Left renal pelvis (tissue), 4 donors: ENCODE measurements around the gene HRH1. TPM values are rescaled to one million over a fixed set of nuclear protein-coding genes. Genes with fewer than 3 reads are reported as not detected.
"Not testable (repeated sequence)": the region's sequence is repeated elsewhere in the genome, so short reads cannot be mapped to it uniquely, and the experiment has no call there.

Source experiments
- DNase-seq, 4 donors: peaks; one replicate each; pipeline ENCODE4 v3.0.0-alpha.2; 2013; ENCODE audit warnings: low read depth in 4 of 4, low spot score in 3 of 4
- polyA plus RNA-seq, 4 donors: library from polyadenylated mRNA; unstranded; fragments of 120-200 nt; gene quantifications; one replicate each; pipeline ENCODE4 v1.2.1, GENCODE V29; 2013; ENCODE audit not compliant: insufficient read length in 4 of 4

The HRH1 gene
- polyA plus RNA-seq, 4 donors: 2.2 to 11.6 (median 3.1) TPM

DNA sequence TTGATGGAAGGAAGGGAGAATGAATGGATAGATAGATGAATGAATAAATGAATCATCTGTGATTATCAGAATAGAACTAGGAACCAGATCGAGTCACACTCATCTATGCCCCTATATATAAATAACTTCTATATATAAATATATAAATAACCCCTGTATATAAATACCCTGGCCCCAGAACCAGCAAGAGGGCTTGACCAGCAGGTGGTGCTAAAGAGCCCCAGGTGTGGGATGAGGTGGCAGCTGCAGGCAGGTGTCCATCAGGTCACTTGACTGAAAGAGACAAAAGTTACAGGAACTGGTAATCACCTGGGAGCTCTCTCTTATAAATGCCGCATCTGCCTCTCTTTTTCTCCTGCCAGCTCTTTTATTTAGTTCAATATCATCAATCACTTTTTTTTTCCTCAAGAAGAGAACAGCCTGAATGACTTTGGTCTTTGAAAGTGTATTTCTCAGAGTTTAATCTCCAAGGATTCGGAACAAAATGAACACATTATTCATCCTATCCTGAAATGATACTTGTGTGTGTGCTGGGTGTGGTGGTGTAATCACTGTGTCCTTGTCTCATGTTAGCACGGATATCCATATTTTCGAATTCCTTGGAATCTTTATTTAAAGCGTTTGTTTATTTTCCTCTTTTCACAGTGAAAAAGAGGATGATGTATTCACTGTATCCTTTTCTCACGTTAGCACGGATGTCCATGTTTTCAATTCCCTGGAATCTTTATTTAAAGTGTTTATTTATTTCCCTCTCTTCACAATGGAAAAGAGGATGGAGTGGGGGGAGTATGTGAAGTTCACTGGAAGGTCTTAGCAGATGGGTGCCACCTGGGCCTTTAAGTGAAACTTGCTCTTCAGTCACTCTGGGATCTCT lies 82.5 kb downstream of the HRH1 start:
- peak in 1 of 4 donors; percentile 18 for DNase-seq

DNA sequence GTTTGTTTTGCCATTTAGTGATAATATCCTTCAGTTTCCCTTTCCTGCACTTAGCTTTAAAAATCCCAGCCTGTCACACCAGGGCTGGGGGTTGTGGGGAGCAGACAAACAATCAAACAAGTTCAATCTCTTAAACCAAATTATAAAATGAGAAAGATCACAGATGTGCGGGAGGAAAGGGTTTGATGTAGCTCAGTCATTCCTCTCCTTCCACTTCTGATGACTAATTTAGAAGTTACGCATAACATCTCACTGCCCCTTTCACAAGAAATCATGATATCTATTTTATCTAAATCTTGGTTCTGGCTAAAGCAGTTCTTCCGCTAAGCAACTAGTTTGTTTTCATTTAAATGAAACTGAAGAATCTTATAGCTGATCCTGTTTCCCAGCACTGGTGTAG lies 83.8 kb downstream of the HRH1 start:
- no peak for DNase-seq

DNA sequence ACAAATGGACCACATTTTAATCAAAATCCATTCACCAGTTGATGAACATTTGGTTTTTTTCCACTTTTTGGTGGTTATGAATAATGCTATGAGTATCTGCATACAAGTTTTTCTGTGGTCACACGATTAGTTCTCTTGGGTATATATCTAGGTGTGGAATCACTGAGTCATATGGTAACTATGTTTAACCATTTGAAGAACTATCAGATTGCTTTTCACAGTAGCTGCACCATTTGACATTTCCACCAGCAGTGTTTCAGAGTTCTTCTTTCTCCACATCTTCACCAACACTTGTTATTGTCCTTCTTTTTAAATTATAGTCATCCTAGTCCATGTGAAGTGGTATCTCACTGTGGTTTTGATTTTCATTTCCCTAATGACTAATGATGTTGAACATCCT lies 84.6 kb downstream of the HRH1 start:
- no peak for DNase-seq

DNA sequence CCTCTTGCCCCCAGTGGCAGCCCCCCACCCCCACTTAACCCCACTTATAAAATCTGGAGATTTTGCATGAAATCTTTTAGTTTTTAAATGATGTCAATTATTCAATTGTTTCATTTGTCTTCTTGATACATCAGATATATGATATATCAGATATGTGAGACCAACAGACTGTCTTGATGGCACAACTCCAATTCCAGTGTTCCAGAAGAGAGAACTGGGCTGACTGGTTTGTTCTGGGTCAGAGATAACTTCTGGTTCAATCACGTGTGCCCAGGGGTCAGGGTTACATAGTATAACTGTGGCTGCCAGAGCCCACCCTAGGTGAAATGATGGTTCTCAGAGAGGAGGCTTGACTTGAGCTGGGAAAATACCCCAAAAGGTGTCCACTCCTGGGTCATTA lies 85.5 kb downstream of the HRH1 start:
- DNase-seq: no peak

DNA sequence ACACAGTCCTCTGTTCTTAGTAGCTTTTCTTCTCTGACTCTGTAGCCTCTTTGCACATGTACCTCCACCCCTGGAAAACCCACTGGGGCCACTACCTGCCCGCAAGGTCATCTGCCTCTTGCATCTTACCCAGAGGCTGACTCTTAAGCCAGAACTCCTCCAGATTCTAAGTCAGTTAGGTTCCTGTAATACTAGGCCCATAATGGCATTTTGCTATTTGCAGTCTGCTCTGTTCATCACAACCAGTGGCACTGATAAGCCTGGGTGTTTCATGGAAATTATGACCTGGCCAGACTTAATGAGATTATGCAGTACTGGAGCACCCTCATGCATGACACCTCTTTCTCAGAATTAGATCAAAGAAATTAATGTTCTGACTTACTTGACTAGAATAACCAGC lies 86.2 kb downstream of the HRH1 start:
- no peak for DNase-seq

DNA sequence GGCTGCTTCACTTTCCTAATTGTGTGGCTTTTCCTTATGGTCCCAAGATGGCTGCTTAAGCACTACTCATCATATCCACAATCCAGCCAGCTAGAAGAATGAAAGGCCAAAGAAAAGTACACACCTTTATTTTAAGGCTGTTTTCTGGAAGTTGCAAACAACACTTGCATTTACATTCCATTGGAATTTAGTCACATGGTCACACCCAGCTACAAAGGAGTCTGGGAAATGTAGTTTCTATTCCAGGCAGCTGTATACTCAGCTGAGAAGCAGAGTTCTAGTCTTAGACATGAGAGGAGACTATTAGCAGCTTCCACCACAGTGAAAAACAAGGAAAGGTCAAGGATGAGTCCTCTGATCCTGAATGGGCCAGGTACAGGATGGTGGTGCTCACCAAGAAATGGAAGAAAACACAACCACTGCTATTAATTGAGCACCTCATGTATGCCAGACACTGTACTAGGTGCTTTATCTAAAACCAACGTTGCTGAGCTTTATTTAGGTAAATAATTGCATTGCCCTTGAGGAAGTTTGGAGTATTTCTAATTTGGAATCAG lies 89.9 kb downstream of the HRH1 start:
- DNase-seq: no peak

DNA sequence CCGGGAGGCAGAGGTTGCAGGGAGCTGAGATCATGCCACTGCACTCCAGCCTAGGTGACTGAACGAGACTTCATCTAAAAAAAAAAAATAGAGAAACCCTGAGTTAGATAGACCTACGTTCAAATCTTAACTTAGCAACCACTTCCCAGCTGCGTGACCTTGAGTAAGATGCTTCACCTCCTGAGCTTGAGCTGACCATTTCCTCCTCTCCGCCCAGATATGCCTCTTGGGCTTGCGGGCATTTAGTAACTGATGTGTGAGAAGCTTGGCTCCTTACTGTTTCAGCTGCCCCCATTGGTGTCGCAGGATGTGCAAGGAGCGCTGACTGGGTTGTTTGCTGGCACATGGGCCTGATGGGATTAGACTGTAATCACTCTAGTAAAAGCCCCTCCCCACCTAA lies 91.0 kb downstream of the HRH1 start:
- DNase-seq: no peak

DNA sequence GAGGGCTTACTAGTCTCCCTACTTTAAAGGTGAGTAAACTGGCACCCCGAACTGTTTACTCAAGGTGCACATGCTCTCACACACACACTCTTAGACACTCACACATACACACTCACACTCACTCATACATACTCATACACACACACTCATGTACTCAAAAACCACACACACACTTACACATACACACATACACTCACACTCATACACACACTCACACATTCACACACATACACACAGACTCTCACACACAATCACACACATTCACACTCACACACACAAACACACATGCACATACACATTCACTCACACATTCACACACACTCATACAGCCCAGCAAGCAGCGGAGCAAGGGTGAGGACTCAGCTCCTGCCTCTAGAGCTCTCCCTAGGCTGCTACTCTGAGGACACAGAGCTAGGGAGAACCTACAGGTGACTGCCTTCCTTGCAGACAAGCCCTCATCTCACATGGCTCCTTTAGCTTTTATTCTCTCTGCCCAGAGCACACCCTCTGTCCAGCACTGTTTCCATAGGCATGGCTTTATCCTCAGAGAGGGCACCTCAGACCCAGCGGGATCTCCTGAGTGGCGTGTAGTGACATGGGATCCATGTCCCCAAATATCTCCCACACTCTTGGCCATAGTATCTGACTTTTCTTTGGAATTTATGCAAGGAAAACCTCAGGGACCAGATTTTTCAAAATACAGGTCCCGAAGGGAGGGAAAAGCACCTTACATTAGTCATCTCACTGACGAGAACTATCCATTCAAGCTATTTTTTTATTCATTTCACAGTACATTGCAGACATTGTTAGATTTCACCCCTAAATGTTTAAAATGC lies 91.8 kb downstream of the HRH1 start:
- DNase-seq: no peak

DNA sequence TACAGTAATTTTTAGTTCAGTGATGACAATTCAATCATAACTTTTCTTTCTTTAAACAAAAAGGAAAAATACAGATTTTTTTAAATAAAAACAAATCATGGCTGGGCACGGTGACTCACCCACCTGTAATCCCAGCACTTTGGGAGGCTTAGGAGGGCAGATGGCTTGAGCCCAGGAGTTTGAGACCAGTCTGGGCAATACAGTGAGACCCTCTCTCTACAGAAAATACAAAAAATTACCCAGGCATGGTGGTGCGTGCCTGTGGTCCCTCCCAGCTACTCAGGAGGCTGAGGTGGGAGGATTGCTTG lies 92.3 kb downstream of the HRH1 start:
- no peak for DNase-seq

DNA sequence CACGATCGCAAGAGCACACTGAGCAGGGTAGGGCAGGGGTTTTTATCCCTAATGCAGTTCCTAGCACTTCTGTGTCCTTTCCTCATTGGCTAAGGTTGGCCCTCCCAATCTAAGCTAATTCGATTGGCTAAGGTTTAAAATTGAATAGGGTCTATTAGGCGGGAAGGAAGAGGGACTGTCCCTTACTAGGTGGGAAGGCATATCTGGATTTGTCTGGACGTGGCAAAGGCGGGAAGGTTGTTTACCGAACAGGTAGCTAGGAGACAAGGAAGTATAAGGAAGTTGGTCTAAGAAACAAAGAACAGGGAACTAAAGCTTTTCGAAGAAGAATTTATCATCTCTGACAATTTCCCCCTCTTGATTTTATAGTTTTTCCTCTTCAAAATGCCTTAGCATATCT lies 93.1 kb downstream of the HRH1 start:
- DNase-seq: no peak

DNA sequence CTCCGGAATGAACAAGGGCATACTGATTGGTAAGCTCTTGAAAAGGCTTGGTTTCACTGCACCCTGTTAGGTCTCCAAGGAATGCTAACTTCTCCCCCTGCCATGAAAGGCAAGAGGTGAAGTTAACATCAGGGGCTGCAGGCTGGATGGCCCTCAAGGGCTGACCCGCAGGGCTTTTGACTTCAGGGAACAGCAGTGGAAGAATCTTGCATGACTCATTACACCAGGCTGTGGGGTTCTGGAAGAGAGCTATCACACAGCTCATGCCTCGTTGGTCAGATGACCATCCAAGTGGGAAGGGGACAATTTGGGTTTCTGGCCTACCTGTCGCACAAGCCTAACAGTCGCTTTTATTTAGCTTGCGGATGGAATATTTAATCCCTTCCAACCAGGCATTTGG lies 94.3 kb downstream of the HRH1 start:
- DNase-seq: no peak

DNA sequence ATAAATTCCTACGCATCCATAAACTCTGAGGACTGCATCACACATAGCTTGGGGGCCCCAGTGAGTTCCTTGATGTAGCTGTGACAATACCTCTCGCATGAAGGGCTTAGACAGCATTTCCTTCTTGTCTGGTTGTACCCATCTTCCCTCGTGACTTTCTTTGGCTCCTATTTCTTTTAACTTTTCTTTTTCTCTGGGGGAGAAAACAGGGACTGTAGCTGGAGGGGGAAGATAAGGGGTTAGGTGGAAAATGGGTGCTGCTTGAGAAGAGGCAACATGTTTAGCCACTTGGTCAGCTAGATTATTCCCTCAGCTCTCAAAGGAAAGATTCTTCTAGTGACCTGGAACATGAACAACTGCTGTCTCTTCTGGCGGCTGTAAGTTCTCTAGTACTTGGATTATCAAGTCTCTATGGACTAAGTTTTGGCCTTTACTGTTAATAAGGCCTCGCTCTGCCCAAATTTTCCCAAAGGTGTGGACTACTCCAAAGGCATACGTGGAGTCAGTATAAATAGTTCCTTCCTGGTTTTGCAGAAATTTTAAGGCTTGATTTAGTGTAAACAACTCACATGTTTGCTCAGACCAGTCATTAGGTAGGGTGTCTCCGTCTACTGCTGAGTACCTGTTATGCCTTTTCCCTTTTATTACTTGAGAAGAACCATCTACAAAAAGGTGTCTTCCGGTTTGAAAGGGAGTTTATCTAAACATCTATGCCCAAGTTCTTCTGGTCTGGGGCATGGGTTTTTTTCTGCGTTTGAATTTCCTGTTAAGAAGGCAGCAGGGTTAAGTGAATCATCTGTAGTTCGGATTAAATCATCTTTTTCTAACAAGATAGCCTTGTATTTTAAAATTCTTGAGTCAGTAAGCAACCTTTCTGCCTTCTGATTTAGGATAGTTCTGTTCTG lies 96.9 kb downstream of the HRH1 start:
- no peak for DNase-seq

DNA sequence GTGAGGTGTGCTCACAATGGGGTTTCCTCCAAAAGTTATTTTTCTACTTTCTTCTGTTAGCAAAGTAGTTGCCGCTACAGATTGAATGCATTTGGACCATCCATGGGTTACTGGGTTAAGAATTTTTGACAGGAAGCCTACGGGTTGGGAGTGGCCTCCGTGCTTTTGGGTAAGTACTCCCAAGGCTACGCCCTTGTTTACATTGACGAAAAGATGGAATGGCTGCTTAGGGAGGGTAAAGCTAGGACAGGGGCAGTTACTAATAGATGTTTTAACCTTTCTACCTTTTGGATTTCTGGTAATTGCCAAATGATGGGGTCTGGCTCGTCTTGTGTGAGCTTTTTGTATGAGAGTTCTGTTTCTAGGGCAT lies 97.5 kb downstream of the HRH1 start:
- DNase-seq: no peak

DNA sequence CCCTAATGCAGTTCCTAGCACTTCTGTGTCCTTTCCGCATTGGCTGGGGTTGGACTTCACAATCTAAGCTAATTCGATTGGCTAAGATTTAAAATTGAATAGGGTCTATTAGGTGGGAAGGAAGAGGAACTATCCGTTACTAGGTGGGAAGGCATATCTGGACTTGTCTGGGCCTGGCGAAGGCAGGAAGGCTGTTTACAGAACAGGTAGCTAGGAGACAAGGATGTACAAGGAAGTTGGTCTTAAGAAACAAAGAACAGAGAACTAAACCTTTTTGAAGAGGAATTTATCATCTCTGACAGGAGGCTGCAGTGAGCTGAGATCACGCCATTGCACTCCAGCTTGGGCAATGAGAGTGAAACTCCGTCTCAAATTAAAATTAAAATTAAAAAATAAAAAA lies 100.6 kb downstream of the HRH1 start:
- no peak for DNase-seq

DNA sequence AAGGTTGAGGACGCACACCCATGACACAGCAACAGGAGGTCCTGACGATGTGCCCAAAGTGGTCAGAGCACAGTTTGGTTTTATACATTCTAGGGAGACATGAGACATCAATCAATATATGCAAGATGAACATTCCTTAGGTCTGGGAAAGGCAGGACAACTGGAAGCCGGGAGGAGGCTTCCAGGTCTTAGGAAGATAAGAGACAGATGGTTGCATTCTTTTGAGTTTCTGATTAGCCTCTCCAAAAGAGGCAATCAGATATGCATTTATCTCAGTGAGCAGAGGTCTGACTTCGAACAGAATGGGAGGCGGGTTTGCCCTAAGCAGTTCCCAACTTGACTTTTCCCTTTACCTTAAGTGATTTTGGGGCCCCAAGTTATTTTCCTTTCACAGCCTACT lies 101.2 kb downstream of the HRH1 start:
- not testable (repeated sequence) for DNase-seq

DNA sequence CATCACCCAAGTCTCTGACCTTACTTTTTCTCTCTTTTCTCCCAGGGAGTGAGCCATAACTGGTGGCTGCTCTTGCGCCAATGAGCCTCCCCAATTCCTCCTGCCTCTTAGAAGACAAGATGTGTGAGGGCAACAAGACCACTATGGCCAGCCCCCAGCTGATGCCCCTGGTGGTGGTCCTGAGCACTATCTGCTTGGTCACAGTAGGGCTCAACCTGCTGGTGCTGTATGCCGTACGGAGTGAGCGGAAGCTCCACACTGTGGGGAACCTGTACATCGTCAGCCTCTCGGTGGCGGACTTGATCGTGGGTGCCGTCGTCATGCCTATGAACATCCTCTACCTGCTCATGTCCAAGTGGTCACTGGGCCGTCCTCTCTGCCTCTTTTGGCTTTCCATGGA lies 104.7 kb downstream of the HRH1 start:
- DNase-seq: no peak

DNA sequence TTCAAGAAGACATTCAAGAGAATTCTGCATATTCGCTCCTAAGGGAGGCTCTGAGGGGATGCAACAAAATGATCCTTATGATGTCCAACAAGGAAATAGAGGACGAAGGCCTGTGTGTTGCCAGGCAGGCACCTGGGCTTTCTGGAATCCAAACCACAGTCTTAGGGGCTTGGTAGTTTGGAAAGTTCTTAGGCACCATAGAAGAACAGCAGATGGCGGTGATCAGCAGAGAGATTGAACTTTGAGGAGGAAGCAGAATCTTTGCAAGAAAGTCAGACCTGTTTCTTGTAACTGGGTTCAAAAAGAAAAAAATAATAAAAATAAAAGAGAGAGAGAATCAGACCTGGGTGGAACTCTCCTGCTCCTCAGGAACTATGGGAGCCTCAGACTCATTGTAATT lies 106.2 kb downstream of the HRH1 start:
- no peak for DNase-seq

DNA sequence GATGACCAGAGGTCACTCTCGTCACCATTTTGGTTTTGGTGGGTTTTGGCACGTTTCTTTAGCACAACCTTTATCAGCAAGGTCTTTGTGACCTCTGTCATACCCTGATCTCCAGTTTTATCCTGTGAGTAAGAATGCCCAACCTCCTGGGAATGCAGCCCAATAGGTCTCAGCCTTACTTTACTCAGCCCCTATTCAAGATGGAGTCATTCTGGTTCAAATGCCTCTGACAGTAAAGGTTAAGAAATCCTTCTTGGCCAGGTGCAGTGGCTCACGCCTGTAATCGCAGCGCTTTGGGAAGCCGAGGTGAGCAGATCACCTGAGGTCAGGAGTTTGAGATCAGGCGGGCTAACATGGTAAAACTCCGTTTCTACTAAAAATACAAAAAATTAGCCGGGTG lies 114.7 kb downstream of the HRH1 start:
- no peak for DNase-seq

DNA sequence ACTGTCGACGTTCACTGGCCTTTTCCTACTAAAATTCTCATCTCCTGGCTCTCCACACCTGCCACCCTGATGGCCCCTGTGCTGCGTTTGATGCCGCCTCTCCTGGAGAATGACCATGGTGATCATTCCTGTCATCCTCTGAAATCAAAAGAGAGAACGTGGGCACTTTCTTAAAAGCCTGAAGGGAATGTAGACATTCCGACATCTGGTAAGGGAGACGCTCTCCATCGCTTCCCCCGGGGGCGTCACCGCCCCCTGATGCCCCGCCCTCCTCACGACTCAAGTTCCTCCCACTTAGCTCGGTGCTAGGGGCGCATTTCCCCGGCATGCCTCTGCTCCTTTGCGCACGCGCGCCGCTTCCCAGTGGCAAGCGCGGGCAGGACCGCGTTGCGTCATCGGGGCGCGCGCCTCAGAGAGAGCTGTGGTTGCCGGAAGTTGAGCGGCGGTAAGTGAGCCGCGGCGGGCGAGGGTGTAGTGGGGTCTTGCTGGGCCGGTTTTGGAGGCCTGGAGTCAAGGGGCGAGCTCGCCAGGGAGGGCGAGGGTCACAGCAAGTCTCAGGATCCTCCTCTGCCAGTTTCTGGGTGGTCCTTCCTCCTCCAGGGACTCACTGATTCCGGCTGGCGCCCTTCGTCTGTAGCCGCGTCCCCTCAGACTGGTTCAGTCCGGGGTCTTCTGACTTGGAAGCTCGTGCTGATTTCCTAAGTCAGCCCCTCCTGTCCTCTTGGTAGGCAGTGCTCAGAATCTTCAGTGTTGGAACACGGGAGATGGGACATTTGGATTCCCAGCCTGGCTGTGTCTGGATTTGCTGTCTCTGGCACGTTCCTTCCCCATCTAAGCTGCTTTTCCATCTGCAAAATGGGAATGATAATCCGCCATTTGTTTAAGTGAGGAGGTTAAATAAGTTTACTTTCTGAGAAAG lies 118.0 kb downstream of the HRH1 start, which contains the start of gene ATG7:
Gene ATG7 (plus strand): TSS at position 412 of the 919 bp plus-strand sequence. CDS start 26,299 bp downstream, outside the sequence.
- DNase-seq: peak; percentile 91 to 95 (median 94)
